HepG2 (cell line): ENCODE results near the gene ELP1. TPM values are rescaled to one million over a fixed set of nuclear protein-coding genes. Genes with fewer than 3 reads are reported as not detected.

Experiments
- ATAC-seq: fragments of 200-7000 bp; cut with Tn5 transposase; 3 replicates; pipeline ENCODE4 v1.9.1; 2020; ENCODE audit warnings: mild to moderate bottlenecking, moderate library complexity
- BruUV-seq: library from RNA; stranded (reverse); fragments of 400-500 nt; replicated peaks from 2 replicates; lab custom pipeline; 2021; lab: Mats Ljungman, UMichigan
- CTCF ChIA-PET: fragments of 300-600 bp; formaldehyde crosslinking; extraction: SDS; loops from one replicate; lab custom pipeline; 2021; ENCODE audit warnings: low total read pairs, inconsistent platforms, low intra/inter-chr PET ratio; lab: Yijun Ruan, JAX
- POLR2A ChIA-PET: fragments of 350-600 bp; sonication (Branson Sonifier 250); formaldehyde crosslinking; loops from one replicate; lab custom pipeline; 2020; ENCODE audit warnings: antibody characterized with exemption, inconsistent platforms; lab: Yijun Ruan, JAX
- DNase-seq: peaks from one replicate; pipeline ENCODE4 v3.0.0-alpha.2; 2015; ENCODE audit warnings: low spot score
- FAIRE-seq: peaks from 3 replicates; lab custom pipeline; 2011; peaks lifted over from hg19 to GRCh38; lab: Jason Lieb, UNC
- H2AFZ ChIP-seq: one replicate; pipeline ENCODE4 v1.6.1; 2011; ENCODE audit warnings: low read length, inconsistent platforms
- H3K27ac ChIP-seq: fragments of 300-600 bp; 3 replicates; pipeline ENCODE4 v1.8.0; 2011; ENCODE audit warnings: mixed run types, mild to moderate bottlenecking, mixed read lengths, low read length, inconsistent platforms; ENCODE audit not compliant: insufficient read depth; ENCODE audit errors: extremely low read length
- H3K27me3 ChIP-seq, 2 experiments: fragments of 200-600 bp in 1 of 2; 2 replicates in 1 of 2; 3 replicates in 1 of 2; pipeline versions ENCODE4 v1.6.0 to v1.8.0; 2011; ENCODE audit warnings: low read length in 2 of 2, mild to moderate bottlenecking in 2 of 2, moderate library complexity in 2 of 2, inconsistent platforms in 1 of 2; ENCODE audit not compliant: insufficient read depth in 2 of 2, control insufficient read depth in 1 of 2
- H3K36me3 ChIP-seq, 2 experiments: fragments of 200-600 bp in 1 of 2; replicated peaks in 1 of 2; 2 replicates in 1 of 2; 3 replicates in 1 of 2; pipeline versions ENCODE4 v1.5.1 to v1.8.0; 2011; ENCODE audit warnings: low read length in 2 of 2, inconsistent platforms in 1 of 2; ENCODE audit not compliant: insufficient read depth in 2 of 2, control insufficient read depth in 1 of 2
- H3K4me1 ChIP-seq: 2 replicates; pipeline ENCODE4 v1.5.1; 2012; ENCODE audit warnings: low read length, inconsistent platforms; ENCODE audit not compliant: insufficient read depth
- H3K4me2 ChIP-seq: 2 replicates; pipeline ENCODE4 v1.6.0; 2011; ENCODE audit warnings: low read depth, low read length, inconsistent platforms
- H3K4me3 ChIP-seq, 3 experiments: fragments of 200-600 bp in 1 of 3; sonication (generic), shearing (Covaris generic) in 1 of 3; replicated peaks in 1 of 3; 2 replicates each; pipeline ENCODE4 v1.5.1; 2011 to 2016; ENCODE audit warnings: low read length in 3 of 3, inconsistent platforms in 2 of 3, low read depth in 2 of 3, mild to moderate bottlenecking in 2 of 3, control low read depth in 1 of 3, mixed read lengths in 1 of 3; ENCODE audit not compliant: insufficient read depth in 1 of 3
- H3K79me2 ChIP-seq: one replicate; pipeline ENCODE4 v1.6.1; 2011; ENCODE audit warnings: low read length, inconsistent platforms; ENCODE audit not compliant: insufficient read depth
- H3K9ac ChIP-seq: 2 replicates; pipeline ENCODE4 v1.6.0; 2011; ENCODE audit warnings: mild to moderate bottlenecking, low read depth, low read length, inconsistent platforms; ENCODE audit not compliant: insufficient read depth
- H3K9me3 ChIP-seq: 2 replicates; pipeline ENCODE4 v1.5.1; 2012; ENCODE audit warnings: mild to moderate bottlenecking, low read length
- H4K20me1 ChIP-seq: 2 replicates; pipeline ENCODE4 v1.6.0; 2011; ENCODE audit warnings: inconsistent platforms, mild to moderate bottlenecking, low read length, moderate library complexity; ENCODE audit not compliant: insufficient read depth
- ERF ChIP-seq: IDR thresholded peaks from 2 replicates; pipeline ENCODE4 v1.6.1; 2018; ENCODE audit warnings: missing biosample characterization, missing genetic modification reagents
- HCFC1 ChIP-seq: fragments of 150-350 bp; IDR thresholded peaks from 2 replicates; pipeline ENCODE4 v1.6.1; 2014; ENCODE audit warnings: low read depth, low read length
- ISX ChIP-seq: sonication (generic); formaldehyde crosslinking; conservative IDR thresholded peaks from 2 replicates; pipeline ENCODE4 v1.5.0; 2020; ENCODE audit warnings: missing genetic modification reagents
- MED1 ChIP-seq: sonication (generic); formaldehyde crosslinking; IDR thresholded peaks from 2 replicates; pipeline ENCODE4 v1.4.0; 2020; ENCODE audit warnings: missing genetic modification reagents
- RBM22 ChIP-seq: fragments of 200-400 bp; formaldehyde crosslinking; optimal IDR thresholded peaks from 2 replicates; pipeline ENCODE3; 2017; ENCODE audit warnings: mild to moderate bottlenecking, low read length, moderate library complexity
- RFX1 ChIP-seq: fragments of 450-650 bp; IDR thresholded peaks from 2 replicates; pipeline ENCODE4 v1.6.1; 2017
- SPEN ChIP-seq: sonication (generic); formaldehyde crosslinking; IDR thresholded peaks from 2 replicates; pipeline ENCODE4 v1.5.1; 2020; ENCODE audit warnings: low read depth, mild to moderate bottlenecking, missing genetic modification reagents
- TAF15 ChIP-seq: fragments of 200-400 bp; formaldehyde crosslinking; IDR thresholded peaks from one replicate; pipeline ENCODE4 v1.6.1; 2018; ENCODE audit warnings: mild to moderate bottlenecking, low read depth, low read length; ENCODE audit not compliant: poor library complexity, severe bottlenecking
- ZBTB3 ChIP-seq: sonication (generic); formaldehyde crosslinking; IDR thresholded peaks from 2 replicates; pipeline ENCODE4 v1.4.0; 2020; ENCODE audit warnings: low read depth, mild to moderate bottlenecking, moderate library complexity, missing genetic modification reagents, borderline replicate concordance
- ZNF20 ChIP-seq: sonication (generic); formaldehyde crosslinking; IDR thresholded peaks from 2 replicates; pipeline ENCODE4 v1.4.0; 2020; ENCODE audit warnings: mild to moderate bottlenecking, moderate library complexity, missing genetic modification reagents
- ZNF260 ChIP-seq: sonication (generic); formaldehyde crosslinking; IDR thresholded peaks from 2 replicates; pipeline ENCODE4 v1.4.0; 2020; ENCODE audit warnings: missing genetic modification reagents, low read depth, mild to moderate bottlenecking, borderline replicate concordance
- ZNF292 ChIP-seq: sonication (generic); formaldehyde crosslinking; IDR thresholded peaks from 2 replicates; pipeline ENCODE4 v1.8.1; 2022; ENCODE audit warnings: mild to moderate bottlenecking, low read depth, missing genetic modification reagents, borderline replicate concordance
- ZNF460 ChIP-seq: sonication (generic); formaldehyde crosslinking; IDR thresholded peaks from 2 replicates; pipeline ENCODE4 v1.5.1; 2020; ENCODE audit warnings: missing genetic modification reagents, mild to moderate bottlenecking, borderline replicate concordance
- ZNF678 ChIP-seq: sonication (generic); formaldehyde crosslinking; IDR thresholded peaks from 2 replicates; pipeline ENCODE4 v1.4.0; 2020; ENCODE audit warnings: mild to moderate bottlenecking, missing genetic modification reagents
- WGBS: methylation state at CpG from one replicate; pipeline ENCODE4 v1.1.6; 2017; ENCODE audit warnings: low lambda C conversion rate; 5-methylcytosine and 5-hydroxymethylcytosine counted together
- in situ Hi-C: cut with HindIII; loops from 2 replicates; pipeline ENCODE4 v1.10.0; 2017; ENCODE audit warnings: low pct_unique_long_range_greater_than_20kb; ENCODE audit not compliant: extremely low pct_ligation_motif_present
- intact Hi-C: fragments of 100-400 bp; cut with micrococcal nuclease; formaldehyde crosslinking; loops from one replicate; pipeline ENCODE4 v1.10.0; 2022; ENCODE audit not compliant: unreplicated experiment
- polyA plus RNA-seq, 8 experiments: library from polyadenylated mRNA; depleted of rRNA in 3 of 8; stranded (reverse) in 7 of 8; unstranded in 1 of 8; fragments of >200 nt; fragmentation: Illumina TruSeq in 4 of 8; extraction: Trizol in 4 of 8; gene quantifications; 2 replicates each; pipeline versions ENCODE4 v1.2.1 to v1.2.3, GENCODE V29; 2011 to 2016; ENCODE audit warnings: low read depth in 4 of 8, missing spikeins in 1 of 8, mixed read lengths in 1 of 8; ENCODE audit not compliant: insufficient read depth in 1 of 8
- total RNA-seq, 5 experiments: library from RNA; depleted of rRNA; stranded (reverse); fragments of >200 nt; fragmentation: Illumina TruSeq; extraction: Trizol; gene quantifications; 2 replicates each; pipeline ENCODE4 v1.2.3, GENCODE V29; 2016; ENCODE audit warnings: low read depth in 1 of 5
- TF ChIP-seq, protein P1 (sequence below): sonication (generic); formaldehyde crosslinking; IDR thresholded peaks from 2 replicates; pipeline ENCODE4 v1.4.0; 2020; ENCODE audit warnings: missing genetic modification reagents
- TF ChIP-seq, protein P2 (sequence below): sonication (generic); formaldehyde crosslinking; IDR thresholded peaks from 2 replicates; pipeline ENCODE4 v1.5.1; 2020; ENCODE audit warnings: missing genetic modification reagents, mild to moderate bottlenecking, borderline replicate concordance

Gene ELP1
- total and polyA plus RNA-seq, 2 of the 13 experiments (the other 11 are each of a cell fraction or from before 2014, with no cell fraction given), result 157 to 275 TPM

DNA sequence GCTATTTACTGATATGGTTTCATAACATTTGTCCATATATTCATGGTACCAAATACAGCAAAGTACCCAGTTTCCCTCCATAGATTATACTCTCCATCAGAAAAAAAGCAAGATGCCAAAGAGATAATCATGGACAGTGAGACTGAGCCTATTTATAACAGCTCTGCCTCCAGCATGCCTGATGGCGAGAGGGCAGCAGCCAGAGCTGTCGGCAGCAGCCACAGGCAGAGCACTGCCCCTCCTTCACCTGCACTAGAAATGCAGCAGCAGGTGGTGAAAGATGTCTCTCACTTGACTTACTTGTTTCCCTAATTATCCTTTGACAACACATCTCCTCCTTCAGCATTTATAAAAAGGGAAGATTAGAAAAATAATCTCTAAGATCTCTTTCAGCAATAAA is 47.0 kb upstream of the ELP1 start:
- Histone ChIP-seq H3K27ac (no peak overlapping the region), H3K4me2 (no peak overlapping the region), H3K9me3 (no peaks in the 10 kb centered on the region), H3K4me3 (no peak overlapping the region), H3K36me3 (peaks cover 11 to 46% of the 10 kb centered on the region in 2 experiments), H3K4me1 (no peaks in the 10 kb centered on the region), H3K79me2 (no peaks in the 10 kb centered on the region), H3K27me3 (no peaks in the 10 kb centered on the region), H4K20me1 (no peaks in the 10 kb centered on the region), H2AFZ (no peak overlapping the region), H3K9ac (no peak overlapping the region)
- ATAC-seq (no peak), FAIRE-seq (no peak), DNase-seq (no peak)
- ChIA-PET CTCF (no interaction called here), POLR2A (no interaction called here)
- intact Hi-C loops, result no loop called here
- in situ Hi-C loops, result no loop called here
- BruUV-seq, result no TSS peak
- TF ChIP-seq ZBTB3 (CRISPR knock-in tag), result no peak
- no peak for TF ChIP-seq ISX (CRISPR knock-in tag)
- TF ChIP-seq, protein P1, sequence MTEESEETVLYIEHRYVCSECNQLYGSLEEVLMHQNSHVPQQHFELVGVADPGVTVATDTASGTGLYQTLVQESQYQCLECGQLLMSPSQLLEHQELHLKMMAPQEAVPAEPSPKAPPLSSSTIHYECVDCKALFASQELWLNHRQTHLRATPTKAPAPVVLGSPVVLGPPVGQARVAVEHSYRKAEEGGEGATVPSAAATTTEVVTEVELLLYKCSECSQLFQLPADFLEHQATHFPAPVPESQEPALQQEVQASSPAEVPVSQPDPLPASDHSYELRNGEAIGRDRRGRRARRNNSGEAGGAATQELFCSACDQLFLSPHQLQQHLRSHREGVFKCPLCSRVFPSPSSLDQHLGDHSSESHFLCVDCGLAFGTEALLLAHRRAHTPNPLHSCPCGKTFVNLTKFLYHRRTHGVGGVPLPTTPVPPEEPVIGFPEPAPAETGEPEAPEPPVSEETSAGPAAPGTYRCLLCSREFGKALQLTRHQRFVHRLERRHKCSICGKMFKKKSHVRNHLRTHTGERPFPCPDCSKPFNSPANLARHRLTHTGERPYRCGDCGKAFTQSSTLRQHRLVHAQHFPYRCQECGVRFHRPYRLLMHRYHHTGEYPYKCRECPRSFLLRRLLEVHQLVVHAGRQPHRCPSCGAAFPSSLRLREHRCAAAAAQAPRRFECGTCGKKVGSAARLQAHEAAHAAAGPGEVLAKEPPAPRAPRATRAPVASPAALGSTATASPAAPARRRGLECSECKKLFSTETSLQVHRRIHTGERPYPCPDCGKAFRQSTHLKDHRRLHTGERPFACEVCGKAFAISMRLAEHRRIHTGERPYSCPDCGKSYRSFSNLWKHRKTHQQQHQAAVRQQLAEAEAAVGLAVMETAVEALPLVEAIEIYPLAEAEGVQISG (CRISPR knock-in tag), result no peak
- TF ChIP-seq, protein P2, sequence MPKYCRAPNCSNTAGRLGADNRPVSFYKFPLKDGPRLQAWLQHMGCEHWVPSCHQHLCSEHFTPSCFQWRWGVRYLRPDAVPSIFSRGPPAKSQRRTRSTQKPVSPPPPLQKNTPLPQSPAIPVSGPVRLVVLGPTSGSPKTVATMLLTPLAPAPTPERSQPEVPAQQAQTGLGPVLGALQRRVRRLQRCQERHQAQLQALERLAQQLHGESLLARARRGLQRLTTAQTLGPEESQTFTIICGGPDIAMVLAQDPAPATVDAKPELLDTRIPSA, result no peak
- TF ChIP-seq RFX1, result no peak
- no peak for TF ChIP-seq SPEN (CRISPR knock-in tag)
- no peak for TF ChIP-seq ZNF260
- TF ChIP-seq ZNF20 (CRISPR knock-in tag), result no peak
- no peak for TF ChIP-seq HCFC1
- no peak for TF ChIP-seq ERF (CRISPR knock-in tag)
- TF ChIP-seq ZNF678 (CRISPR knock-in tag), result no peak
- no peak for TF ChIP-seq TAF15
- no peak for TF ChIP-seq ZNF292 (CRISPR knock-in tag)
- TF ChIP-seq ZNF460 (CRISPR knock-in tag), result no peak
- no peak for TF ChIP-seq MED1
- TF ChIP-seq RBM22, result no peak
- WGBS, result 100% methylated on average over 2 of the region's 2 CpGs
